ENCODE data around the gene MRPL49.

MRPL49 gene

GRCh38 chr11:65087216-65087615, 34.9 kb upstream of the MRPL49 start:
- Histone ChIP-seq H3K4me3 (ENCODE audit: low read length) (no peak overlapping the region), H3K36me3 (ENCODE audit: control insufficient read depth, low read depth, low read length) (peaks cover 18% of the 10 kb centered on the region), H3K9me3 (ENCODE audit: control insufficient read depth, low read depth, low read length) (no peaks in the 10 kb centered on the region), H3K27ac (ENCODE audit: low read length) (no peak overlapping the region), H3K4me1 (ENCODE audit: control insufficient read depth, low read depth, low read length) (peaks cover 5% of the 10 kb centered on the region), H3K9ac (ENCODE audit: low read length) (no peak overlapping the region), H3K27me3 (ENCODE audit: control insufficient read depth, insufficient read depth, low read length) (no peaks in the 10 kb centered on the region)

DNA sequence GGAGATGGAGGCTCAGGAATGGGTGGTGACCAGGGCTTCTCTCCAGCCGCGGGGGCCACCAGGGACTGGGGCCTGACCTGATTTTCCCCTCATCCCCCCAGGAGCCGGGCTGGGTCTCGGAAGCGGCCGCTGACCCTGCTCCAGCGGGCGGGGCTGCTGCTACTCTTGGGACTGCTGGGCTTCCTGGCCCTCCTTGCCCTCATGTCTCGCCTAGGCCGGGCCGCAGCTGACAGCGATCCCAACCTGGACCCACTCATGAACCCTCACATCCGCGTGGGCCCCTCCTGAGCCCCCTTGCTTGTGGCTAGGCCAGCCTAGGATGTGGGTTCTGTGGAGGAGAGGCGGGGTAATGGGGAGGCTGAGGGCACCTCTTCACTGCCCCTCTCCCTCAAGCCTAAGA, 34.3 kb upstream of the MRPL49 start:
- Histone ChIP-seq H3K27ac (ENCODE audit: low read length) (no peak overlapping the region), H3K9me3 (ENCODE audit: control insufficient read depth, low read depth, low read length) (no peaks in the 10 kb centered on the region), H3K27me3 (ENCODE audit: control insufficient read depth, insufficient read depth, low read length) (no peaks in the 10 kb centered on the region), H3K4me1 (ENCODE audit: control insufficient read depth, low read depth, low read length) (peaks cover 3% of the 10 kb centered on the region), H3K36me3 (ENCODE audit: control insufficient read depth, low read depth, low read length) (peaks cover 18% of the 10 kb centered on the region), H3K4me3 (ENCODE audit: low read length) (no peak overlapping the region), H3K9ac (ENCODE audit: low read length) (no peak overlapping the region)

GRCh38 chr11:65089621-65090020, 32.5 kb upstream of the MRPL49 start:
- Histone ChIP-seq H3K4me3 (ENCODE audit: low read length) (no peak overlapping the region), H3K9me3 (ENCODE audit: control insufficient read depth, low read depth, low read length) (no peaks in the 10 kb centered on the region), H3K4me1 (ENCODE audit: control insufficient read depth, low read depth, low read length) (no peaks in the 10 kb centered on the region), H3K36me3 (ENCODE audit: control insufficient read depth, low read depth, low read length) (peaks cover 18% of the 10 kb centered on the region), H3K9ac (ENCODE audit: low read length) (no peak overlapping the region), H3K27me3 (ENCODE audit: control insufficient read depth, insufficient read depth, low read length) (no peaks in the 10 kb centered on the region), H3K27ac (ENCODE audit: low read length) (no peak overlapping the region)

DNA sequence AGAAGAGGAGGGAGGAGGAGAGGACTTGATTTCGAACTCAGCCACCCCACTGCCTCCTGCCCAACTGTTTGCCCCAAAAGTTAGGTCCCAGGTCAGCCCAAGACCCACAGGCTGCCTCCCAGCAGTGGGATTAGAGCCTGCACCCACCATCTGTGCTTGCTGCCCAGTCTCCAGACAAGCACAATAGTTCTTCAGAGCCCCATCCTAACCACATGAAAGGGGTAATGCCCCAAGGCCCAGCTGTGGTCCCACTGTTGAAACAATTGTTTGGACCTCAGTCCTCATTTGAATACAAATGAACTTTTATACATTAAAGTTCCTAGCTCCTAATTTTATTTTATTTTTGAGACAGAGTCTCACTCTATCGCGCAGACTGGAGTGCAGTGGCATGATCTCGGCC, 31.5 kb upstream of the MRPL49 start:
- H3K27me3 ChIP-seq (ENCODE audit: control insufficient read depth, insufficient read depth, low read length): no peaks in the 10 kb centered on the region
- H3K9ac ChIP-seq (ENCODE audit: low read length): no peak overlapping the region
- peaks cover 18% of the 10 kb centered on the region for H3K36me3 ChIP-seq (ENCODE audit: control insufficient read depth, low read depth, low read length)
- no peaks in the 10 kb centered on the region for H3K9me3 ChIP-seq (ENCODE audit: control insufficient read depth, low read depth, low read length)
- H3K27ac ChIP-seq (ENCODE audit: low read length): no peak overlapping the region
- peaks cover under 1% of the 10 kb centered on the region for H3K4me1 ChIP-seq (ENCODE audit: control insufficient read depth, low read depth, low read length)
- no peak overlapping the region for H3K4me3 ChIP-seq (ENCODE audit: low read length)

DNA sequence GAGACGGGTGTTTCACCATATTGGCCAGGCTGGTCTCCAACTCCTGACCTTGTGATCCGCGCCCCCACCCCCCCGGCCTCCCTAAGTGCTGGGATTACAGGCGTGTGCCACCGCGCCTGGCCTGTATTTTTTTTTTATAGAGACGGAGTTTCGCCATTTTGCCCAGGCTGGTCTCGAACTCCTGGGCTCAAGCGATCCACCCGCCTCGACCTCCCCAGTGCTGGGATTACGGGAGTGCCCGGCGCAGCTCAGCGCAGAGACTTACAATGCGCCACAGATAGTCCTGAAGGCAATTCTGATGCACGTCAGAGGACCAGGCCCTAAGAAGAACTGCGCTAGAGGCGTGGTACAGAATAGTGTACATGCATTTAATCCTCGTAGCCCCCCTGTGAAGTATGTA, 26.7 kb upstream of the MRPL49 start:
- Histone ChIP-seq H3K9me3 (ENCODE audit: control insufficient read depth, low read depth, low read length) (no peaks in the 10 kb centered on the region), H3K4me3 (ENCODE audit: low read length) (peak overlapping the region; percentile 90), H3K27ac (ENCODE audit: low read length) (peak overlapping the region; percentile 63), H3K36me3 (ENCODE audit: control insufficient read depth, low read depth, low read length) (no peaks in the 10 kb centered on the region), H3K4me1 (ENCODE audit: control insufficient read depth, low read depth, low read length) (peaks cover 7% of the 10 kb centered on the region), H3K9ac (ENCODE audit: low read length) (peak overlapping the region; percentile 65), H3K27me3 (ENCODE audit: control insufficient read depth, insufficient read depth, low read length) (no peaks in the 10 kb centered on the region)

DNA sequence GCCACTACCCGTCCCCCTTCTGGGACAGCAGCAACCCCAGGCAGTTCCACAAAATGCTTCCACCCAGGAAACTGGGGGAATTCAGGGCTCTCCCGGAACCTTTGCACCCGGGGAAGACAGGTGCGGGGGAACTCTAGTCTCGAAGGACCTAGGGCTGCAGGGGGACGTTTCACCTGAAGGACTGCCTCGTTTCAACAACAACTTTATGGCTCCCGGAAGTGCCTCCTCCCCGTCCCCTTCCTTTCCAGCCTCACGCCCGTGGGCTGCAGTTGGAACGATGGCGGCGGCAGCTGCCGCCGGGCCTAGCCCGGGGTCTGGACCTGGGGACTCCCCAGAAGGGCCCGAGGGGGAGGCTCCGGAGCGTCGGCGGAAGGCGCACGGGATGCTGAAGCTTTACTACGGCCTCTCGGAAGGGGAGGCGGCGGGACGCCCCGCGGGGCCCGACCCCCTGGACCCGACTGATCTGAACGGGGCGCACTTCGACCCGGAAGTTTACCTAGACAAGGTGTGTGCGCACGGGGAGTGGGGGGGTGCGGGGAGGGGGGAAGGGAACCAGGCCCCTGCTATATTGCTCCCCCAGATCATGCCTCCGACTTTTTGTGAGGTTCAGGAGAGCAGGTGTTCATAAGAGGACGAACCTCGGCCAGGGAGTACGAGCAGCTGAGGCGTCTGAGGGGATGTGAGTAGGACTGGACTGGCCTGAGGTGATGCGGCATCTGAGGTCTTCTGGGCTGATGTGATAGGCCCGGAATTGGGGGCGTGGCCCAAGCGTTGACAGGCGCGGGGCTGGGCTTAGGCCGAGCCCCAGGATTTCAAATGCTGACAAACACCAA, 25.9 kb upstream of the MRPL49 start, which contains the start of gene VPS51:
Gene VPS51, plus strand, starts transcription at position 241 of the 833 bp plus-strand sequence. Its CDS starts 37 bp downstream, at position 278.
- Histone ChIP-seq H3K27me3 (ENCODE audit: control insufficient read depth, insufficient read depth, low read length) (no peaks in the 10 kb centered on the region), H3K9me3 (ENCODE audit: control insufficient read depth, low read depth, low read length) (no peaks in the 10 kb centered on the region), H3K27ac (ENCODE audit: low read length) (peak within 1 kb of the TSS; percentile 63), H3K36me3 (ENCODE audit: control insufficient read depth, low read depth, low read length) (no peaks in the 10 kb centered on the region), H3K9ac (ENCODE audit: low read length) (peak within 1 kb of the TSS; percentile 65), H3K4me3 (ENCODE audit: low read length) (peak within 1 kb of the TSS; percentile 90), H3K4me1 (ENCODE audit: control insufficient read depth, low read depth, low read length) (peaks cover 7% of the 10 kb centered on the region)

DNA sequence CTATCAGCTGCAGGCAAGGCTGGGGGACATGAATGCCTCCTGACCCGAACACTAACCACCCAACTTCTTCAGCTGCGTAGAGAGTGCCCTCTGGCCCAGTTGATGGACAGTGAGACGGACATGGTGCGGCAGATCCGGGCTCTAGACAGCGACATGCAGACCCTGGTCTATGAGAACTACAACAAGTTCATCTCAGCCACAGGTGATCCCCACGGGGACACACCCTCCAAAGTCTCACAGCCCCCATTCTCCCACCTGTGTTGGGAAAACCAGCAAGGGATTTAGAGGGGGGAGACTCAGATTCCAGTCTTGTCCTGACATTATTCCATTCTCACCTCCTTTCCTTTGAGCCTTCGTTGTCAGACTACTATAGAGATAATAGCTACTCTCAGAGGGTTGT, 25.2 kb upstream of the MRPL49 start:
- Histone ChIP-seq H3K27ac (ENCODE audit: low read length) (no peak overlapping the region), H3K9ac (ENCODE audit: low read length) (no peak overlapping the region), H3K36me3 (ENCODE audit: control insufficient read depth, low read depth, low read length) (no peaks in the 10 kb centered on the region), H3K9me3 (ENCODE audit: control insufficient read depth, low read depth, low read length) (no peaks in the 10 kb centered on the region), H3K4me1 (ENCODE audit: control insufficient read depth, low read depth, low read length) (peaks cover 7% of the 10 kb centered on the region), H3K4me3 (ENCODE audit: low read length) (peak overlapping the region; percentile 90), H3K27me3 (ENCODE audit: control insufficient read depth, insufficient read depth, low read length) (no peaks in the 10 kb centered on the region)

DNA sequence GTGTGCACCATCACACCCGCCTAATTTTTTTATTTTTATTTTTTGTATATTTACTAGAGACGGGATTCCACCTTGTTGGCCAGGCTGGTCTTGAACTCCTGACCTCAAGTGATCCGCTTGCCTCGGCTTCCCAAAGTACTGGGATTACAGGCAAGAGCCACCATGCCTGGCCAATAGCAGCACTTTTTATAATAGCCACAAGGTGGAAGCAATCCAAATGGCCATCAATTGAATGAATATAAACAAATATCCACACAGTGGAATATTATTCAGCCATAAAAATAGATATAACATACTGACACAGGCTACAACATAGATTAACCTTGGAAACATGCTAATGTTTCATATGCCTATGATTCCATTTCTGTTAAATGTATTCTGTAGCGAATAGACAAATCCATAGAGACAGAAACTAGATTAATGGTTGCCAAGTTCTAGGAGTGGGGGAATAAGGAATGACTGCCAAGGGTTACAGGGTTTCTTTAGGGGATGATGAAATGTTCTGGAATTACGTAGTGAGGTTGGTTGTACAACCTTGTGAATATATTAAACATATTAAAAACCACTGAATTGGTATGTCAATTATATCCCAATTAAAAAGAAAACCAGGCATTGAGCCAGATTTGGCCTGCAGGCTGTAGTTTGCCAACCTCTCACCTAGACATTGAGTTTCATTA, 21.3 kb upstream of the MRPL49 start:
- H3K36me3 ChIP-seq (ENCODE audit: control insufficient read depth, low read depth, low read length): no peaks in the 10 kb centered on the region
- H3K27ac ChIP-seq (ENCODE audit: low read length): no peak overlapping the region
- H3K4me1 ChIP-seq (ENCODE audit: control insufficient read depth, low read depth, low read length): peaks cover 5% of the 10 kb centered on the region
- H3K27me3 ChIP-seq (ENCODE audit: control insufficient read depth, insufficient read depth, low read length): no peaks in the 10 kb centered on the region
- H3K4me3 ChIP-seq (ENCODE audit: low read length): no peak overlapping the region
- no peaks in the 10 kb centered on the region for H3K9me3 ChIP-seq (ENCODE audit: control insufficient read depth, low read depth, low read length)
- no peak overlapping the region for H3K9ac ChIP-seq (ENCODE audit: low read length)

- Histone ChIP-seq H3K9ac (ENCODE audit: low read length) (no peak overlapping the region), H3K4me1 (ENCODE audit: control insufficient read depth, low read depth, low read length) (no peaks in the 10 kb centered on the region), H3K27me3 (ENCODE audit: control insufficient read depth, insufficient read depth, low read length) (no peaks in the 10 kb centered on the region), H3K27ac (ENCODE audit: low read length) (no peak overlapping the region), H3K4me3 (ENCODE audit: low read length) (no peak overlapping the region), H3K9me3 (ENCODE audit: control insufficient read depth, low read depth, low read length) (no peaks in the 10 kb centered on the region), H3K36me3 (ENCODE audit: control insufficient read depth, low read depth, low read length) (no peaks in the 10 kb centered on the region)
Observed at GRCh38 chr11:65102142-65103095, 19.7 kb upstream of the MRPL49 start.

DNA sequence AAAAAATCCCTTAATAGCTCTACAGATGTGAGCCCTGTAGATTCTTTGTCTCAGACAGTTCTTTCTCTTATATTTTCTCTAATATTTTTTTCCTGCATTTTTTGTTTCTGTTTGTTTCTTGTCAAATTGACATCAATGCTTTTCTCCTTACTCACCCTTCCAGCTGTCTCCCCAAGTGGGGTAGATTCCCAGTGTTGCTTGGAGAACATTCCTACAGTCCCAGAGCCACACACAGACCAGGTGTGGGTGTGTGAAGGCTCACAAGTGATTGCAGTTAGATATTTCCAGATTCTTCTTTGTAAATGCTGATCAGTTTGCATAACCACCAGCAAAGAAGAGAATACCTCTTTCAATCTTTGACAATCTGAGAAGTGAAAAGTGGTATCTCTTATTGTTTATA, 18.6 kb upstream of the MRPL49 start:
- Histone ChIP-seq H3K4me1 (ENCODE audit: control insufficient read depth, low read depth, low read length) (no peaks in the 10 kb centered on the region), H3K27ac (ENCODE audit: low read length) (no peak overlapping the region), H3K27me3 (ENCODE audit: control insufficient read depth, insufficient read depth, low read length) (no peaks in the 10 kb centered on the region), H3K4me3 (ENCODE audit: low read length) (no peak overlapping the region), H3K36me3 (ENCODE audit: control insufficient read depth, low read depth, low read length) (no peaks in the 10 kb centered on the region), H3K9me3 (ENCODE audit: control insufficient read depth, low read depth, low read length) (no peaks in the 10 kb centered on the region), H3K9ac (ENCODE audit: low read length) (no peak overlapping the region)

GRCh38 chr11:65104628-65105027, 17.5 kb upstream of the MRPL49 start:
- H3K27me3 ChIP-seq (ENCODE audit: control insufficient read depth, insufficient read depth, low read length): no peaks in the 10 kb centered on the region
- no peak overlapping the region for H3K9ac ChIP-seq (ENCODE audit: low read length)
- no peak overlapping the region for H3K4me3 ChIP-seq (ENCODE audit: low read length)
- H3K27ac ChIP-seq (ENCODE audit: low read length): no peak overlapping the region
- no peaks in the 10 kb centered on the region for H3K9me3 ChIP-seq (ENCODE audit: control insufficient read depth, low read depth, low read length)
- H3K4me1 ChIP-seq (ENCODE audit: control insufficient read depth, low read depth, low read length): no peaks in the 10 kb centered on the region
- H3K36me3 ChIP-seq (ENCODE audit: control insufficient read depth, low read depth, low read length): no peaks in the 10 kb centered on the region

Measured in iPS-18a (cell line).